Measurements from ENCODE around the gene DKKL1.
A peak's percentile ranks its signal among the peaks of the same experiment; 100 is the strongest.
"Not testable (repeated sequence)": the region's sequence is repeated elsewhere in the genome, so short reads cannot be mapped to it uniquely, and the experiment has no call there.

DKKL1 gene

DNA sequence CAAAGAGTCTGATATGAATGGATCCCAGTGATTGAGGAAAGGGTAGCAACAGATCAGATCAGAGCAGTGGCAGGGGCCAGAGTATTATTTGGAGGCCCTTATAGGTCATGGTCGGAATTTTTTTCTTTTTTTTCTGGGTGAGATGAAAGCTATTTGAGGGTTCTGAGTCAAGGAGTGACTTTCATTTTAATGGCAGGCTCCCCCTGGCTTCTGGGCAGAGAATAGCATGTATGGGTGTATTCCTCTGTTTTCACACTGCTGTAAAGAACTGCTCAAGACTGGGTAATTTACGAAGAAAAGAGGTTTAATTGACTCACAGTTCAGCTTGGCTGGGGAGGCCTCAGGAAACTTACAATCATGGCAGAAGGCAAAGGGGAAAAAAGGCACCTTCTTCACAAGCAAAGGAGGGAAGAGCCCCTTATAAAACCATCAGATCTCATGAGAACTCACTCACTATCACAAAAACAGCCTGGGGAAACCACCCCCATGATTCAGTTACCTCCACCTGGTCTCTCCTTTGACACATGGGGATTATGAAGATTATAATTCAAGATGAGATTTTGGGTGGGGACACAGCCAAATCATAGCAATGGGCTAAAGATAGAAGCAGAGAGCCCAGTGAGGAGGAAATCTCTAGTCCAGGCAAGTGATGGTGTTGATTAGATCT lies 35.7 kb upstream of the DKKL1 start:
- Histone ChIP-seq H3K79me2 (ENCODE audit: insufficient read depth, low read length) (no peaks in the 10 kb centered on the region), H3K4me2 (ENCODE audit: insufficient read depth, low read length) (no peak overlapping the region), H2AFZ (ENCODE audit: low read depth, low read length) (no peak overlapping the region), H3K36me3 (ENCODE audit: insufficient read depth, low read length) (no peaks in the 10 kb centered on the region), H3K27me3 (ENCODE audit: insufficient read depth, low read length, poor library complexity) (no peaks in the 10 kb centered on the region), H3K9me3 (ENCODE audit: insufficient read depth, low read length, severe bottlenecking) (no peaks in the 10 kb centered on the region), H3K9ac (ENCODE audit: low read depth, low read length) (no peak overlapping the region), H4K20me1 (ENCODE audit: insufficient read depth, low read length) (no peaks in the 10 kb centered on the region), H3K27ac (ENCODE audit: low read length) (no peak overlapping the region), H3K4me1 (ENCODE audit: insufficient read depth, low read length) (peaks cover 1% of the 10 kb centered on the region; the same call in 1 of the 2 replicates), H3K4me3 (ENCODE audit: low read depth in 1 of 2, low read length in 2 of 2) (no peak overlapping the region)
- TF ChIP-seq EZH2 (IDR thresholded peaks at IDR 0.05; ENCODE audit: borderline replicate concordance, low read depth, low read length, severe bottlenecking) = no peak
- TF ChIP-seq, protein P1, sequence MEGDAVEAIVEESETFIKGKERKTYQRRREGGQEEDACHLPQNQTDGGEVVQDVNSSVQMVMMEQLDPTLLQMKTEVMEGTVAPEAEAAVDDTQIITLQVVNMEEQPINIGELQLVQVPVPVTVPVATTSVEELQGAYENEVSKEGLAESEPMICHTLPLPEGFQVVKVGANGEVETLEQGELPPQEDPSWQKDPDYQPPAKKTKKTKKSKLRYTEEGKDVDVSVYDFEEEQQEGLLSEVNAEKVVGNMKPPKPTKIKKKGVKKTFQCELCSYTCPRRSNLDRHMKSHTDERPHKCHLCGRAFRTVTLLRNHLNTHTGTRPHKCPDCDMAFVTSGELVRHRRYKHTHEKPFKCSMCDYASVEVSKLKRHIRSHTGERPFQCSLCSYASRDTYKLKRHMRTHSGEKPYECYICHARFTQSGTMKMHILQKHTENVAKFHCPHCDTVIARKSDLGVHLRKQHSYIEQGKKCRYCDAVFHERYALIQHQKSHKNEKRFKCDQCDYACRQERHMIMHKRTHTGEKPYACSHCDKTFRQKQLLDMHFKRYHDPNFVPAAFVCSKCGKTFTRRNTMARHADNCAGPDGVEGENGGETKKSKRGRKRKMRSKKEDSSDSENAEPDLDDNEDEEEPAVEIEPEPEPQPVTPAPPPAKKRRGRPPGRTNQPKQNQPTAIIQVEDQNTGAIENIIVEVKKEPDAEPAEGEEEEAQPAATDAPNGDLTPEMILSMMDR (IDR thresholded peaks at IDR 0.05; ENCODE audit: borderline replicate concordance, extremely low read depth, low read length, poor library complexity, severe bottlenecking) = peak; percentile 72
- ATAC-seq (ENCODE audit: insufficient read depth, low read depth) (peak; percentile 55; the same call in 2 of the 3 replicates), DNase-seq (peak; percentile 38)

DNA sequence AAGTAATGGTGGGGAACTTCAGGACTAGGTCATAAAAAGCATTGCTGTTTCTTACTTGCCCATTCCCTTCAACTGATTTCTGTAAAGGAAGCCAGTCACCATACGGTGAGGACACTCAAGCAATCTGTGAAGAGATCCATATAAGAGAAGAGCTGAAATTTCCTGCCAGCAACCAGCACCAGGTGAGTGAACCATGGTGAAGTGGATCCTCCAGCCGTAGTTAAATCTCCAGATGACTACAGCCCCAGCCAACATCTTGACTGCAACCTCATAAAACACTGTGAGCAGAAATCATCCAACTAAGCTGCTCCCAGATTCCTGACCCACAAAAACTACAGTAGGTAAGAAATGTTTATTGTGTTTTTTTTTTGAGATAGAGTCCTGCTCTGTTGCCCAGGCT lies 34.9 kb upstream of the DKKL1 start:
- Histone ChIP-seq H2AFZ (ENCODE audit: low read depth, low read length) (no peak overlapping the region), H3K9me3 (ENCODE audit: insufficient read depth, low read length, severe bottlenecking) (no peaks in the 10 kb centered on the region), H3K9ac (ENCODE audit: low read depth, low read length) (no peak overlapping the region), H4K20me1 (ENCODE audit: insufficient read depth, low read length) (no peaks in the 10 kb centered on the region), H3K27me3 (ENCODE audit: insufficient read depth, low read length, poor library complexity) (no peaks in the 10 kb centered on the region), H3K36me3 (ENCODE audit: insufficient read depth, low read length) (no peaks in the 10 kb centered on the region), H3K4me2 (ENCODE audit: insufficient read depth, low read length) (no peak overlapping the region), H3K27ac (ENCODE audit: low read length) (no peak overlapping the region), H3K79me2 (ENCODE audit: insufficient read depth, low read length) (no peaks in the 10 kb centered on the region), H3K4me3 (ENCODE audit: low read depth in 1 of 2, low read length in 2 of 2) (no peak overlapping the region), H3K4me1 (ENCODE audit: insufficient read depth, low read length) (peaks cover 8% of the 10 kb centered on the region)
- ATAC-seq (ENCODE audit: insufficient read depth, low read depth) (no peak), DNase-seq (no peak)
- TF ChIP-seq EZH2 (IDR thresholded peaks at IDR 0.05; ENCODE audit: borderline replicate concordance, low read depth, low read length, severe bottlenecking) = no peak
- TF ChIP-seq, protein P1 (IDR thresholded peaks at IDR 0.05; ENCODE audit: borderline replicate concordance, extremely low read depth, low read length, poor library complexity, severe bottlenecking) = no peak

DNA sequence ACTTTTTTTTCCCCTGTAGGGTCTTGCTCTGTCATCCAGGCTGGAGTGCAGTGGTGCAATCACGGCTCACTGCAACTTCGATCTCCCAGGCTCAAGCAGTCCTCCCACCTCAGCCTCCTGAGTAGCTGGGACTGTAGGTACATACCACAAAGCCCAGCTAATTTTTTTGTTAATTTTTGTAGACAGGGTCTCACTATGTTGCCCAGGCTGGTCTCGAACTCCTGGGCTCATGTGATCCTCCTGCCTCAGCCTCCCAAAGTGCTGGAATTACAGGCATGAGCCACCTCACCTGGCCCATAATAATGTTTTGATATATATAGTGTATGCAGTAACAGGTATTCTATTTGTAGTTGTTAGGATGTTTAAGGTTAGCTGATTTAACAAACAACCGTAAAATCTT lies 32.5 kb upstream of the DKKL1 start:
- H3K9me3 ChIP-seq (ENCODE audit: insufficient read depth, low read length, severe bottlenecking); H3K4me3 ChIP-seq (ENCODE audit: low read depth in 1 of 2, low read length in 2 of 2); H3K27me3 ChIP-seq (ENCODE audit: insufficient read depth, low read length, poor library complexity); H3K79me2 ChIP-seq (ENCODE audit: insufficient read depth, low read length); H3K27ac ChIP-seq (ENCODE audit: low read length); H3K4me2 ChIP-seq (ENCODE audit: insufficient read depth, low read length); H3K36me3 ChIP-seq (ENCODE audit: insufficient read depth, low read length); ATAC-seq (ENCODE audit: insufficient read depth, low read depth); H3K9ac ChIP-seq (ENCODE audit: low read depth, low read length); H2AFZ ChIP-seq (ENCODE audit: low read depth, low read length); DNase-seq; H4K20me1 ChIP-seq (ENCODE audit: insufficient read depth, low read length): not testable (repeated sequence)
- H3K4me1 ChIP-seq (ENCODE audit: insufficient read depth, low read length) = peaks cover 11% of the 10 kb centered on the region

DNA sequence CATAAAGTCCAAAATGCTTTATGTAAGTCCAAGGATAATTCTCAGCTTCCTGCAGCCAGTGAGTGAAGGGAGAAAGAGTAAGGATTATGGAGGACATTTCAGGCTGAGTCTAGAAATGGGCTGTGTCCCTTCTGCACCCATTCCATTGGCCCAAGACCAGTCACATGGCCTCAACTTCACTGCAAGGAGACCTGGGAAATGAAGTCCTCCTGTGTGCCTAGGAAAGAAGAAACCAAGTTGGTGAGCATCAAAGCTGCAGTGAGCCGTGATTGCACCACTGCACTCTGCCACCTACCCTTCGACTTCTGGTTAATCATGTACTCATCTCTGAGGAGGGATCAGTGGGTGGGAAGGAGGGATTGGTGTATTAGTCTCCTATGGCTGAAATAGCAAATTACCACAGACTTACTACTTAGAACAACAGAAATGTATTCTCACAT lies 32.0 kb upstream of the DKKL1 start:
- TF ChIP-seq, protein P1 (IDR thresholded peaks at IDR 0.05; ENCODE audit: borderline replicate concordance, extremely low read depth, low read length, poor library complexity, severe bottlenecking) = no peak
- TF ChIP-seq EZH2 (IDR thresholded peaks at IDR 0.05; ENCODE audit: borderline replicate concordance, low read depth, low read length, severe bottlenecking) = no peak
- ATAC-seq (ENCODE audit: insufficient read depth, low read depth) = peak; percentile 84
- peak; percentile 54 for DNase-seq
- Histone ChIP-seq H3K4me3 (ENCODE audit: low read depth in 1 of 2, low read length in 2 of 2) (no peak overlapping the region), H3K36me3 (ENCODE audit: insufficient read depth, low read length) (no peaks in the 10 kb centered on the region), H3K4me1 (ENCODE audit: insufficient read depth, low read length) (peaks cover 11% of the 10 kb centered on the region), H3K79me2 (ENCODE audit: insufficient read depth, low read length) (no peaks in the 10 kb centered on the region), H4K20me1 (ENCODE audit: insufficient read depth, low read length) (no peaks in the 10 kb centered on the region), H3K27ac (ENCODE audit: low read length) (no peak overlapping the region), H3K9ac (ENCODE audit: low read depth, low read length) (no peak overlapping the region), H3K4me2 (ENCODE audit: insufficient read depth, low read length) (no peak overlapping the region), H3K9me3 (ENCODE audit: insufficient read depth, low read length, severe bottlenecking) (no peaks in the 10 kb centered on the region), H3K27me3 (ENCODE audit: insufficient read depth, low read length, poor library complexity) (no peaks in the 10 kb centered on the region), H2AFZ (ENCODE audit: low read depth, low read length) (no peak overlapping the region)

DNA sequence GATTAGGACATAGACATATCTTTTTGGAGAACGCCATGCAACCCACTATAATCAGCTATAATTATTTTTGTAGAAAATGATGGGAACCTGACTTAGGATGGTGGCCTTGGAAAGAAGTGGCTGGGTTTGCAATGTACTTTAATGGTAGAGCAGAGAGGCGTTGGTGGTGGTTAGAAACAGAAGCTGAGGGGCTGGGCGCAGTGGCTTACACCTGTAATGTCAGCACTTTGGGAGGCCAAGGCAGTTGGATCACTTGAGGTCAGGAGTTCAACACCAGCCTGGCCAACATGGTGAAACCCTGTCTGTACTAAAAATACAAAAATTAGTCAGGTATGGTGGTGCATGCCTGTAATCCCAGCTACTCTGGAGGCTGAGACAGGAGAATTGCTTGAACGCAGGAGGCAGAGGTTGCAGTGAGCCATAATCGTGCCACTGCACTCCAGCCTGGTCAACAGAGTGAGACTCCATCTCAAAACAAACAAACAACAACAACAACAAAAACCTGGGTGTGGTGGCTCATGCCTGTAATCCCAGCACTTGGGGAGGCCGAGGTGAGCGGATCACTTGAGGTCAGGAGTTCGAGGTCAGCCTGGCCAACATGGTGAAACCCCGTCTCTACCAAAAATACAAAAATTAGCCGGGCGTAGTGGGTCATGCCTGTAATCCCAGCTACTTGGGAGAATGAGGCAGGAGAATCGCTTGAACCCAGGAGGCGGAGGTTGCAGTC lies 30.8 kb upstream of the DKKL1 start:
- H3K9me3 ChIP-seq (ENCODE audit: insufficient read depth, low read length, severe bottlenecking); H3K27ac ChIP-seq (ENCODE audit: low read length); DNase-seq; H3K4me3 ChIP-seq (ENCODE audit: low read depth in 1 of 2, low read length in 2 of 2); H2AFZ ChIP-seq (ENCODE audit: low read depth, low read length); H3K36me3 ChIP-seq (ENCODE audit: insufficient read depth, low read length); H3K4me2 ChIP-seq (ENCODE audit: insufficient read depth, low read length); H3K79me2 ChIP-seq (ENCODE audit: insufficient read depth, low read length); H4K20me1 ChIP-seq (ENCODE audit: insufficient read depth, low read length); ATAC-seq (ENCODE audit: insufficient read depth, low read depth); H3K9ac ChIP-seq (ENCODE audit: low read depth, low read length); H3K27me3 ChIP-seq (ENCODE audit: insufficient read depth, low read length, poor library complexity): not testable (repeated sequence)
- H3K4me1 ChIP-seq (ENCODE audit: insufficient read depth, low read length) = peaks cover 11% of the 10 kb centered on the region

All from DND-41 (cell line).